ENCODE measurements around the gene CALHM1.

The CALHM1 gene

GRCh38 chr10:103481974-103482531, 23.4 kb upstream of the CALHM1 start:
- peak; percentile 49 for DNase-seq

GRCh38 chr10:103480521-103480920, 21.8 kb upstream of the CALHM1 start:
- DNase-seq, result no peak

GRCh38 chr10:103479135-103479534, 20.4 kb upstream of the CALHM1 start, which contains the start of gene CALHM3:
TSS of gene CALHM3 (minus strand) at chr10:103479240. CDS start at chr10:103479032, 208 bp downstream.
- no peak for DNase-seq

- no peak for DNase-seq
Observed at GRCh38 chr10:103478671-103479070, 20.0 kb upstream of the CALHM1 start.

GRCh38 chr10:103476046-103476768, 17.5 kb upstream of the CALHM1 start:
- no peak for DNase-seq

GRCh38 chr10:103475437-103475836, 16.7 kb upstream of the CALHM1 start:
- DNase-seq, result no peak

GRCh38 chr10:103474077-103474476, 15.4 kb upstream of the CALHM1 start:
- DNase-seq, result no peak

GRCh38 chr10:103473261-103473671, 14.6 kb upstream of the CALHM1 start:
- DNase-seq, result no peak

- DNase-seq, result no peak
Observed at GRCh38 chr10:103472005-103472404, 13.3 kb upstream of the CALHM1 start.

- DNase-seq, result no peak
Observed at GRCh38 chr10:103470761-103471653, 12.3 kb upstream of the CALHM1 start.

- no peak for DNase-seq
Observed at GRCh38 chr10:103469201-103469600, 10.5 kb upstream of the CALHM1 start.

GRCh38 chr10:103467406-103467805, 8.7 kb upstream of the CALHM1 start:
- no peak for DNase-seq

GRCh38 chr10:103466734-103467133, 8.0 kb upstream of the CALHM1 start:
- no peak for DNase-seq

GRCh38 chr10:103465411-103466179, 6.9 kb upstream of the CALHM1 start:
- DNase-seq, result no peak

- no peak for DNase-seq
Observed at GRCh38 chr10:103463499-103463898, 4.8 kb upstream of the CALHM1 start.

GRCh38 chr10:103459615-103460014, 915 bp upstream of the CALHM1 start:
- DNase-seq, result no peak

- no peak for DNase-seq
Observed at GRCh38 chr10:103457896-103458583, 660 bp downstream of the CALHM1 start.

- no peak for DNase-seq
Observed at GRCh38 chr10:103457176-103457712, 1.5 kb downstream of the CALHM1 start.

- DNase-seq, result no peak
Observed at GRCh38 chr10:103456074-103456660, 2.5 kb downstream of the CALHM1 start.

GRCh38 chr10:103455235-103455634, 3.5 kb downstream of the CALHM1 start:
- no peak for DNase-seq

- no peak for DNase-seq
Observed at GRCh38 chr10:103454026-103454425, 4.7 kb downstream of the CALHM1 start.
